Measurements from ENCODE around the gene GADD45B.

DNA sequence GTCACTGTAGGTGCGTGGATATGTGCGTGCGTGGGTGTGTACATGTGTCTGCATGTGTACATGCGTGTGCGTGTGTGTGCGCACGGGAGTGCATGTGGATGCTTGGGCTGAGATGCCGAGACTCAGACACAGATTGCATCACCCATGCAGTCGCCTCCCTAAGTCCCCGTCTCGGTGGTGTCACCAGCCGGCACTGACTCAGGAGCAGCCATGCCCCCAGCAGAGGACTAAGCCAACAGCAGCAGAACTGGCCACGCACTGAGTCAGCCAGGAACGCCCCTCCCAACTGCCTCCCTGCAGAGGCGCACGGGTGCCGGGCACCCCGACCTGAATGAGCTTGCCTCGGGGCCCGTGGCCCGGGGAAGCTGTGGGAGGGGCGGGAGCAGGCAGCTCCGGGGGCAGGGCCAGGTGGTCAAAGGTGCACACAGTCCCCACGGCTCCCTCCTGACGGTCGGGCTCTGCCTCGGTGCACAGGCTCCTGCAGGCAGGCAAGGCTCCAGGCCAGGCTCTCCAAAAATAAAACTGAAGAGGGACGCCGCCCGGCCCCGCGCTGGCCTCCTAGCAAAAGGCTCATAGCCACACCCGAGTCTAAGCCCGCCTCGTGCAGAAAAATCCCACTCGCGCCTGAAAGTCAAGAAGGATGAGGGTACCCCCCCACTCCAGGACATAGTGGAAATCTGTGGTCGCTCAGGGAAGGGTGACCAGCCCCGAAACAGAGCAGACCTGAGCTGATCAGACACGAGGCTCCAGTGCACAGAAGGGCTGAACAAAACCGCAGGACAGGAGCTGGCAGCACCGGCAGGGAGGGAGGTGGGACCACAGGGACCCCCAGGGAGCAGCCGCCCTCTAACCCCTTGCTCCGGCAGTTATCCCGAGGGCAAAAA lies 49.2 kb downstream of the GADD45B start:
- TF ChIP-seq, protein P1, sequence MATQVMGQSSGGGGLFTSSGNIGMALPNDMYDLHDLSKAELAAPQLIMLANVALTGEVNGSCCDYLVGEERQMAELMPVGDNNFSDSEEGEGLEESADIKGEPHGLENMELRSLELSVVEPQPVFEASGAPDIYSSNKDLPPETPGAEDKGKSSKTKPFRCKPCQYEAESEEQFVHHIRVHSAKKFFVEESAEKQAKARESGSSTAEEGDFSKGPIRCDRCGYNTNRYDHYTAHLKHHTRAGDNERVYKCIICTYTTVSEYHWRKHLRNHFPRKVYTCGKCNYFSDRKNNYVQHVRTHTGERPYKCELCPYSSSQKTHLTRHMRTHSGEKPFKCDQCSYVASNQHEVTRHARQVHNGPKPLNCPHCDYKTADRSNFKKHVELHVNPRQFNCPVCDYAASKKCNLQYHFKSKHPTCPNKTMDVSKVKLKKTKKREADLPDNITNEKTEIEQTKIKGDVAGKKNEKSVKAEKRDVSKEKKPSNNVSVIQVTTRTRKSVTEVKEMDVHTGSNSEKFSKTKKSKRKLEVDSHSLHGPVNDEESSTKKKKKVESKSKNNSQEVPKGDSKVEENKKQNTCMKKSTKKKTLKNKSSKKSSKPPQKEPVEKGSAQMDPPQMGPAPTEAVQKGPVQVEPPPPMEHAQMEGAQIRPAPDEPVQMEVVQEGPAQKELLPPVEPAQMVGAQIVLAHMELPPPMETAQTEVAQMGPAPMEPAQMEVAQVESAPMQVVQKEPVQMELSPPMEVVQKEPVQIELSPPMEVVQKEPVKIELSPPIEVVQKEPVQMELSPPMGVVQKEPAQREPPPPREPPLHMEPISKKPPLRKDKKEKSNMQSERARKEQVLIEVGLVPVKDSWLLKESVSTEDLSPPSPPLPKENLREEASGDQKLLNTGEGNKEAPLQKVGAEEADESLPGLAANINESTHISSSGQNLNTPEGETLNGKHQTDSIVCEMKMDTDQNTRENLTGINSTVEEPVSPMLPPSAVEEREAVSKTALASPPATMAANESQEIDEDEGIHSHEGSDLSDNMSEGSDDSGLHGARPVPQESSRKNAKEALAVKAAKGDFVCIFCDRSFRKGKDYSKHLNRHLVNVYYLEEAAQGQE (IDR thresholded peaks at IDR 0.05; ENCODE audit: insufficient read depth in 1 of 2, low read depth in 2 of 2, low read length in 2 of 2): no peak
- TF ChIP-seq POLR2AphosphoS5 (IDR thresholded peaks at IDR 0.05; ENCODE audit: low read depth, low read length) (no peak), TAF1 (IDR thresholded peaks at IDR 0.05; ENCODE audit: borderline replicate concordance, insufficient read depth, low read length) (no peak), SIN3A (IDR thresholded peaks at IDR 0.05; ENCODE audit: borderline replicate concordance, insufficient read depth, low read length) (no peak), FOXP2 (optimal IDR thresholded peaks at IDR 0.05; ENCODE audit: borderline replicate concordance, extremely low read depth, extremely low read length, insufficient read depth) (peak; percentile 19)

All from PFSK-1 (cell line).